HEK293 (cell line): Measurements from ENCODE around the gene LSM10.

Experiments
- CTCF ChIA-PET: fragments of 350-600 bp; formaldehyde crosslinking; extraction: SDS; loops from one replicate; lab custom pipeline; 2021; ENCODE audit warnings: antibody characterized with exemption; lab: Yijun Ruan, JAX
- POLR2A ChIA-PET: fragments of 300-600 bp; formaldehyde crosslinking; extraction: SDS; loops from one replicate; lab custom pipeline; 2020; ENCODE audit warnings: antibody characterized with exemption, inconsistent platforms; lab: Yijun Ruan, JAX
- H3K27ac ChIP-seq: fragments of 200-500 bp; sonication (Bioruptor generic); 2 replicates; pipeline ENCODE4 v1.5.1; 2014; ENCODE audit warnings: low read depth, low read length, control low read depth, inconsistent platforms; ENCODE audit errors: extremely low read depth
- H3K36me3 ChIP-seq, 2 experiments: fragments of 200-500 bp in 1 of 2; sonication (Bioruptor generic) in 1 of 2; 1 replicate in 1 of 2; 2 replicates in 1 of 2; pipeline ENCODE4 v1.5.1; 2014 to 2017; ENCODE audit warnings: inconsistent platforms in 2 of 2, low read length in 2 of 2; ENCODE audit not compliant: control insufficient read depth in 2 of 2, insufficient read depth in 1 of 2
- H3K4me1 ChIP-seq: fragments of 200-500 bp; sonication (Bioruptor generic); 2 replicates; pipeline ENCODE4 v1.5.1; 2014; ENCODE audit warnings: mild to moderate bottlenecking, low read length, inconsistent platforms; ENCODE audit not compliant: control insufficient read depth, insufficient read depth
- H3K4me3 ChIP-seq: 2 replicates; pipeline ENCODE4 v1.5.1; 2011; ENCODE audit warnings: low read depth, mild to moderate bottlenecking, control low read depth, low read length, moderate library complexity
- H3K9me3 ChIP-seq: fragments of 200-500 bp; sonication (Bioruptor generic); 2 replicates; pipeline ENCODE4 v1.5.1; 2014; ENCODE audit warnings: low read depth, low read length, inconsistent platforms; ENCODE audit not compliant: control insufficient read depth, insufficient read depth
- GLIS1 ChIP-seq: fragments of 450-650 bp; formaldehyde crosslinking; IDR thresholded peaks from 2 replicates; pipeline ENCODE4 v1.5.1; 2016; ENCODE audit warnings: missing biosample characterization, missing genetic modification characterization
- GLIS2 ChIP-seq: fragments of 450-650 bp; formaldehyde crosslinking; IDR thresholded peaks from 2 replicates; pipeline ENCODE4 v1.5.1; 2016; ENCODE audit warnings: missing biosample characterization, missing genetic modification characterization
- HOXC10 ChIP-seq: sonication (generic); formaldehyde crosslinking; IDR thresholded peaks from 2 replicates; pipeline ENCODE4 v1.8.1; 2023; ENCODE audit warnings: mild to moderate bottlenecking, missing genetic modification reagents
- KLF10 ChIP-seq: fragments of 450-650 bp; IDR thresholded peaks from 2 replicates; pipeline ENCODE4 v1.5.1; 2018; ENCODE audit warnings: missing biosample characterization, mild to moderate bottlenecking, missing genetic modification characterization
- PRDM4 ChIP-seq: fragments of 450-650 bp; formaldehyde crosslinking; IDR thresholded peaks from 2 replicates; pipeline ENCODE4 v1.5.1; 2017; ENCODE audit warnings: missing biosample characterization, missing genetic modification characterization
- SETDB1 ChIP-seq: IDR thresholded peaks from one replicate; pipeline ENCODE4 v1.6.1; 2017; ENCODE audit warnings: mild to moderate bottlenecking, low read length, moderate library complexity, mixed read lengths; ENCODE audit not compliant: insufficient read length
- TRIM28 ChIP-seq: IDR thresholded peaks from 2 replicates; pipeline ENCODE4 v1.6.1; 2011; ENCODE audit warnings: low read length, control low read depth, borderline replicate concordance
- ZBTB7A ChIP-seq: fragments of 450-650 bp; formaldehyde crosslinking; IDR thresholded peaks from 2 replicates; pipeline ENCODE4 v1.5.1; 2016; ENCODE audit warnings: low read depth, missing biosample characterization, missing genetic modification characterization
- ZNF132 ChIP-seq: fragments of 450-650 bp; formaldehyde crosslinking; IDR thresholded peaks from 2 replicates; pipeline ENCODE4 v1.5.1; 2017; ENCODE audit warnings: missing biosample characterization, missing genetic modification characterization, borderline replicate concordance
- ZNF138 ChIP-seq: fragments of 450-650 bp; formaldehyde crosslinking; IDR thresholded peaks from 2 replicates; pipeline ENCODE4 v1.5.1; 2016; ENCODE audit warnings: missing biosample characterization, missing genetic modification characterization, borderline replicate concordance
- ZNF223 ChIP-seq: fragments of 450-650 bp; formaldehyde crosslinking; IDR thresholded peaks from 2 replicates; pipeline ENCODE4 v1.5.1; 2016; ENCODE audit warnings: missing biosample characterization, missing genetic modification characterization
- ZNF324 ChIP-seq: fragments of 450-650 bp; formaldehyde crosslinking; IDR thresholded peaks from 2 replicates; pipeline ENCODE4 v1.5.1; 2016; ENCODE audit warnings: missing biosample characterization, missing genetic modification characterization
- ZNF335 ChIP-seq: fragments of 450-650 bp; formaldehyde crosslinking; conservative IDR thresholded peaks from 2 replicates; pipeline ENCODE4 v1.5.1; 2016; ENCODE audit warnings: missing biosample characterization, missing genetic modification characterization
- ZNF513 ChIP-seq: fragments of 450-650 bp; IDR thresholded peaks from 2 replicates; pipeline ENCODE4 v1.5.1; 2018; ENCODE audit warnings: missing biosample characterization, missing genetic modification characterization
- ZNF514 ChIP-seq: fragments of 450-650 bp; formaldehyde crosslinking; IDR thresholded peaks from 2 replicates; pipeline ENCODE4 v1.5.1; 2016; ENCODE audit warnings: missing biosample characterization, missing genetic modification characterization
- ZNF530 ChIP-seq: fragments of 450-650 bp; formaldehyde crosslinking; IDR thresholded peaks from 2 replicates; pipeline ENCODE4 v1.5.1; 2016; ENCODE audit warnings: low read depth, missing biosample characterization, missing genetic modification characterization
- ZNF544 ChIP-seq: fragments of 450-650 bp; formaldehyde crosslinking; IDR thresholded peaks from 2 replicates; pipeline ENCODE4 v1.5.0; 2017; ENCODE audit warnings: missing biosample characterization, missing genetic modification characterization
- ZNF580 ChIP-seq: fragments of 450-650 bp; formaldehyde crosslinking; IDR thresholded peaks from 2 replicates; pipeline ENCODE4 v1.5.1; 2016; ENCODE audit warnings: missing biosample characterization, missing genetic modification characterization
- ZNF623 ChIP-seq: fragments of 450-650 bp; formaldehyde crosslinking; IDR thresholded peaks from 2 replicates; pipeline ENCODE4 v1.5.1; 2016; ENCODE audit warnings: missing biosample characterization, missing genetic modification characterization
- ZNF626 ChIP-seq: fragments of 450-650 bp; sonication (Bioruptor Pico); formaldehyde crosslinking; IDR thresholded peaks from 2 replicates; pipeline ENCODE4 v1.5.1; 2018; ENCODE audit warnings: missing biosample characterization, missing genetic modification characterization, inconsistent platforms
- ZNF664 ChIP-seq: fragments of 450-650 bp; formaldehyde crosslinking; IDR thresholded peaks from 2 replicates; pipeline ENCODE4 v1.5.1; 2016; ENCODE audit warnings: missing biosample characterization, missing genetic modification characterization
- ZNF768 ChIP-seq: fragments of 450-650 bp; formaldehyde crosslinking; IDR thresholded peaks from 2 replicates; pipeline ENCODE4 v1.5.1; 2018; ENCODE audit warnings: missing biosample characterization, mild to moderate bottlenecking, missing genetic modification characterization
- ZNF791 ChIP-seq: fragments of 450-650 bp; formaldehyde crosslinking; IDR thresholded peaks from 2 replicates; pipeline ENCODE4 v1.5.1; 2016; ENCODE audit warnings: missing biosample characterization, missing genetic modification characterization
- TF ChIP-seq, protein P1 (sequence below): fragments of 450-650 bp; formaldehyde crosslinking; IDR thresholded peaks from 2 replicates; pipeline ENCODE4 v1.5.1; 2017; ENCODE audit warnings: missing biosample characterization, missing genetic modification characterization
- TF ChIP-seq, protein P2 (sequence below): fragments of 450-650 bp; formaldehyde crosslinking; IDR thresholded peaks from 2 replicates; pipeline ENCODE4 v1.5.1; 2016; ENCODE audit warnings: missing biosample characterization, missing genetic modification characterization
- TF ChIP-seq, protein P3 (sequence below): fragments of 450-650 bp; formaldehyde crosslinking; IDR thresholded peaks from 2 replicates; pipeline ENCODE4 v1.5.1; 2017; ENCODE audit warnings: missing biosample characterization, mild to moderate bottlenecking, missing genetic modification characterization, moderate library complexity

The LSM10 gene

GRCh38 chr1:36396359-36396758 is 1.3 kb downstream of the LSM10 start:
- H3K27ac ChIP-seq = no peak overlapping the region
- no peak overlapping the region for H3K4me3 ChIP-seq
- H3K4me1 ChIP-seq = no peaks in the 10 kb centered on the region
- H3K36me3 ChIP-seq = peaks cover 10 to 30% of the 10 kb centered on the region in 2 experiments; a peak in 2 of 3 replicates
- ChIA-PET POLR2A (interaction anchor here (0.6 to 7.2 kb wide), 5 partner anchors 11 to 1612 kb away, joined by 3 to 103 read pairs (median 5); partner anchors contain the start of gene STK40), CTCF (interaction anchor here (1.1 to 1.2 kb wide), 2 partner anchors 7 to 9 kb away, joined by 3 to 5 read pairs; no protein-coding TSS in a partner anchor)
- TF ChIP-seq ZNF791 (tag by site-specific recombination) (no peak), KLF10 (tag by site-specific recombination) (no peak), ZNF623 (tag by site-specific recombination) (no peak), GLIS1 (tag by site-specific recombination) (no peak), TRIM28 (no peak), ZNF513 (tag by site-specific recombination) (no peak), ZNF664 (tag by site-specific recombination) (no peak), ZNF768 (no peak), HOXC10 (CRISPR knock-in tag) (no peak), ZNF223 (tag by site-specific recombination) (no peak), GLIS2 (tag by site-specific recombination) (no peak), ZNF138 (tag by site-specific recombination) (no peak)
- TF ChIP-seq, protein P1, sequence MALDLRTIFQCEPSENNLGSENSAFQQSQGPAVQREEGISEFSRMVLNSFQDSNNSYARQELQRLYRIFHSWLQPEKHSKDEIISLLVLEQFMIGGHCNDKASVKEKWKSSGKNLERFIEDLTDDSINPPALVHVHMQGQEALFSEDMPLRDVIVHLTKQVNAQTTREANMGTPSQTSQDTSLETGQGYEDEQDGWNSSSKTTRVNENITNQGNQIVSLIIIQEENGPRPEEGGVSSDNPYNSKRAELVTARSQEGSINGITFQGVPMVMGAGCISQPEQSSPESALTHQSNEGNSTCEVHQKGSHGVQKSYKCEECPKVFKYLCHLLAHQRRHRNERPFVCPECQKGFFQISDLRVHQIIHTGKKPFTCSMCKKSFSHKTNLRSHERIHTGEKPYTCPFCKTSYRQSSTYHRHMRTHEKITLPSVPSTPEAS = no peak
- TF ChIP-seq, protein P2, sequence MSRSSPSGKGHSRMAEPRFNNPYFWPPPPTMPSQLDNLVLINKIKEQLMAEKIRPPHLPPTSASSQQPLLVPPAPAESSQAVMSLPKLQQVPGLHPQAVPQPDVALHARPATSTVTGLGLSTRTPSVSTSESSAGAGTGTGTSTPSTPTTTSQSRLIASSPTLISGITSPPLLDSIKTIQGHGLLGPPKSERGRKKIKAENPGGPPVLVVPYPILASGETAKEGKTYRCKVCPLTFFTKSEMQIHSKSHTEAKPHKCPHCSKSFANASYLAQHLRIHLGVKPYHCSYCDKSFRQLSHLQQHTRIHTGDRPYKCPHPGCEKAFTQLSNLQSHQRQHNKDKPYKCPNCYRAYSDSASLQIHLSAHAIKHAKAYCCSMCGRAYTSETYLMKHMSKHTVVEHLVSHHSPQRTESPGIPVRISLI (tag by site-specific recombination) = no peak
- no peaks in the 10 kb centered on the region for H3K9me3 ChIP-seq

- Histone ChIP-seq H3K4me1 (no peaks in the 10 kb centered on the region), H3K27ac (no peak overlapping the region), H3K4me3 (no peak overlapping the region), H3K36me3 (peaks cover 10 to 49% of the 10 kb centered on the region in 2 experiments; a peak in 2 of 3 replicates), H3K9me3 (no peaks in the 10 kb centered on the region)
- no peak for TF ChIP-seq ZNF626
- TF ChIP-seq ZNF580 = no peak
- TF ChIP-seq ZNF324 (tag by site-specific recombination) = no peak
- no peak for TF ChIP-seq ZNF335 (tag by site-specific recombination)
- no peak for TF ChIP-seq ZNF132
- TF ChIP-seq ZNF530 (tag by site-specific recombination) = no peak
- no peak for TF ChIP-seq ZBTB7A
- no peak for TF ChIP-seq SETDB1
- no peak for TF ChIP-seq PRDM4 (tag by site-specific recombination)
- TF ChIP-seq ZNF544 (tag by site-specific recombination) = no peak
- TF ChIP-seq ZNF514 (tag by site-specific recombination) = no peak
- TF ChIP-seq, protein P3, sequence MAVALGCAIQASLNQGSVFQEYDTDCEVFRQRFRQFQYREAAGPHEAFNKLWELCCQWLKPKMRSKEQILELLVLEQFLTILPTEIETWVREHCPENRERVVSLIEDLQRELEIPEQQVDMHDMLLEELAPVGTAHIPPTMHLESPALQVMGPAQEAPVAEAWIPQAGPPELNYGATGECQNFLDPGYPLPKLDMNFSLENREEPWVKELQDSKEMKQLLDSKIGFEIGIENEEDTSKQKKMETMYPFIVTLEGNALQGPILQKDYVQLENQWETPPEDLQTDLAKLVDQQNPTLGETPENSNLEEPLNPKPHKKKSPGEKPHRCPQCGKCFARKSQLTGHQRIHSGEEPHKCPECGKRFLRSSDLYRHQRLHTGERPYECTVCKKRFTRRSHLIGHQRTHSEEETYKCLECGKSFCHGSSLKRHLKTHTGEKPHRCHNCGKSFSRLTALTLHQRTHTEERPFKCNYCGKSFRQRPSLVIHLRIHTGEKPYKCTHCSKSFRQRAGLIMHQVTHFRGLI (tag by site-specific recombination) = no peak
- ChIA-PET POLR2A (interaction anchor here (0.5 kb wide), 1 partner anchor 37 kb away, joined by 3 read pairs; no protein-coding TSS in a partner anchor), CTCF (no interaction called here)
Measured at GRCh38 chr1:36393686-36394085, 4.0 kb downstream of the LSM10 start.
